PC-9 (cell line): ENCODE results near the gene VAPA.

Experiments used
- CTCF ChIP-seq: fragments of 200-600 bp; sonication (generic); conservative IDR thresholded peaks from 2 replicates; pipeline ENCODE4 v1.6.1; 2017; ENCODE audit warnings: mixed run types, antibody characterized with exemption, mild to moderate bottlenecking, moderate library complexity
- EZH2 ChIP-seq: fragments of 200-600 bp; sonication (generic); IDR thresholded peaks from 2 replicates; pipeline ENCODE4 v1.8.0; 2017; ENCODE audit warnings: antibody characterized with exemption, low read depth

- no peak for TF ChIP-seq CTCF
- TF ChIP-seq EZH2, result no peak
Observed at GRCh38 chr18:9884532-9885140, 29.2 kb upstream of the VAPA start.
